ENCODE results near the gene CYP11A1. TPM values are rescaled to one million over a fixed set of nuclear protein-coding genes. Genes with fewer than 3 reads are reported as not detected.
A peak's percentile ranks its signal among the peaks of the same experiment; 100 is the strongest.

CYP11A1 gene
- total RNA-seq, 1 donor from 2014 or later: 3.2 TPM

DNA sequence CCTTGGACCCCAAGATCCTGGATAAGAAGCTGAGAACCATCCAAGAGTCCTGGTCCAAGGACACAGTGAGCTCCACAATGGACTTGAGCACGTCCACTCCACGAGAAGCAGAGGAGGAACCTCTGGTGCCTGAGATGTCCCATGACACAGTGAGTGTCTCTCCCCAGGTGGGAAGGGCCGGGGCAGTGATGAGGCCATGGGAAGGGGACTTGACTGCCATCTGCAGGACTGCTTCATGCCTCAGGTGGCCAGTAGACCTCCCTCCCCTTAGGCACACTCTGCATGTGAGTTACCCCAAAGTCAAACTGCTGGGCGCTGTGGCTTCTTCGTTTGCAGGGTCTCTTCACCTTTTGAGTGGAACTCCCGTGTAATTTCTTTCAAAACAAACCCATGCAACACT, 71.6 kb downstream of the CYP11A1 start:
- no peak for ATAC-seq

DNA sequence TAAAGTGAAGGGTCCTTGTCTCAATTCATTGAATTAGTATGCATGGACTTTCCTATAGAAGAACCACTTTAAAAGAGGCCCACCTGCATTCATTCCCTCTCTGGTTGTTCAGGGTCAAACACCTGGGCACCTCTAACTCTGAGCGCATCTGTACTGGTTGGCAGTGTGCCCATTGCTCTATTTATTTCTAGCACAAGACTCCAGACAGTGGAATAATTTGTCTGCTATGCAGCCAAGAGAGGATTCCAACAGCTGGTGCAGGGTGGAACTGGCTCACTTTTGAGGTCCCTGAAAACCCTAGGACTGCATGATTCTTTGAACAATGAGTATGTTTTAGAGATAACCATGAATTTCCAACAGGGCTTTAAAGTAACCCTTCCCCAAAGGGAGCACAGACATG, 73.4 kb downstream of the CYP11A1 start:
- no peak for ATAC-seq

DNA sequence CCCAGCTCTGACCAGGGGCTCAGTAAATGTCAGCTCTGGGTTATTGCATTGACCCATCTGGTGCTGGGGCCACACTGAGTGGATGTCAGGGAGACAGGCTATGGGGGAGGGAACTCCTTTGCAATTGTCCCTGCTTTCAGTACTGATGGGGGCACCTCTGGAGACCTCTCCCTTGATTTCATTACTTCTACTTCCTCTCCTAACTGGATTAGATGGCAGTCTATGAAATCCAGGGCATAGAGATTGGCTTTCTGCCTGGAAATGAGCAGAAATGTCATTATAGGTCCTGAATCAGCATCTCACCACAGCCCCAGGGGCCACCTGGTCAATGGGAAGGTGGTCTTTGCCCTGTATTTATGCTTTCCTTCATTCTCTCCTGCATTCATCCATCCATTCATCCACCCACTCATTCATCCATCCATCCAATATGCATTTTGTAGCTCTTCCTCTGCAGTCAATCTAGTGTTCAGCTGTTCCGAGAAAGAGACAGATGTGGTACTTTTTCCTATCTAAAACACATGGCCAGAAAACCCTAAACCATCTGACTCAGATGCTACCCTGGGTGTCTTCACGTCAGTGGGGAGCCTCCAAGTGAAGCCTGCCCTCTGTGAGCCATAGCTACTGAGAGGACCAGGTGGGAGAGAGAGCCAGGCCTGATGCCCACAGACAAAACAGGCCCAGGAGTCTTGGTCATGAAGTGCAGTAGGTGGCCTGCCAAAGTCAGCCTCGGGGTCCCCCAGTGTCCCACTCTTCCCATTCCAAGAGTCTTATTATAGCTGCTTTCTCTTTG, 74.2 kb downstream of the CYP11A1 start:
- no peak for ATAC-seq

DNA sequence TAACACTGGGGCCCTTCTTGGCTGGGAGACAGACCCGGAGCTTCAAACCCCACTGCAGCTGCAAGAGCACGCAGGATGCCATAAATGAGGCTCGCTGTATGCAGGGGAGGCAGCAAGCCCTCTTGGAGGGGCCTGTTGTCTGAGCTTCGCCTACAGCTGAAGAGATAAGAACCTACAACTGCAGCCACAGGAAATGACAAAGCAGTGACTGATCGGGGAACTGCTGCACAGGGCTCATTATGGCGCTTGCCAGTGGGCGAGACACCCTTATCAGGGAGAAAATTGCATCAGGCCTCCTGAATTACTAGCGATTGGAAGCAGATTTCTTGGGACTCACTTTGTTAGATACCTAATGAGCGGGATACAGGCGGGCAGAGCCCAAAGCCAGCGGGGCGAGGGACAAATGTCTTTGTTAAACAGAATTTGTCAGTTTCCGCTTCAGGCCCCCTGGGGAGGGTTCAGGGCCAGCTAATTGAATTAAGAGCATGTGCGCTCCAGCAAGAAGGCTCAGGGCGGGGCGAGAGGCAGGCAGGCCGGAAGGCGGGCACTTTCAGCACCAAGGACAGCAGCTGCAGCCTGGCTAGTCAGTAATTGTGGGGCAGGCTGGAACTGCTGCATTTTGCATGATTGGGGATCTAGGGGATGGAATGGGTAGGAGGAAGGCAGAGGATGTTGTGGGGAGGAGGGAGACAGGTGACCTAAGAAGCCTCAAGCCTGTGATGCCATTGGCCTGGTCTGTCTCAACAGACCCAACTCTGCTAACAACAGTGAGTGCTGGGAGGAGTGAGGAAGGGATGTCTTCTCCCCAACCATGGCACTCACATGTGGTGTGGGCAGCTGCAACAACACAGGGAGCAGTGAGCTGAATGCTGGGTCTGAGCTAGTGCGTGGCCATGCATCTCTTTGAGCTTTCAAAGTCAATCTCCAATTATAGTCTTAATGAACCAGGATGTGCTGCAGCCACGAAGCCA, 76.1 kb downstream of the CYP11A1 start:
- peak; percentile 84 for ATAC-seq

DNA sequence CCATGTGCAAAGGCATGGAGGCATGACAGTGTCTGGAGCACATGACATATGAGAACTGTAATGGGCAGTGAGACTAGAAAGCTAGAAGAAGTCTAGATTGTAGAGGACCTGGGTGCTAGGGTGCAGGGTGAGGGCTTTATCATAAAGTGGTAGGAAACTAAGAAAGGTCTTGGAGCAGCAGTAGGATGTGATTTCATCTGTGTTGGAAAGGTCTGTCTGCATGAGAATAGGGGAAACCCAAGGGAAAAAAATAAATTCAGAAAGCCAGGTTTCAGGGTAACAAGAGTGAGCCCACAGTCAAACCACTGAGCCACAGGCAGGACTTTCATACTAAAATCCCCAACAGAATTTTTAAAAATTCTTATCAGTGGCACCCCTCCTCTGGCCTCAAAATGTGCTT, 76.8 kb downstream of the CYP11A1 start:
- ATAC-seq: no peak

DNA sequence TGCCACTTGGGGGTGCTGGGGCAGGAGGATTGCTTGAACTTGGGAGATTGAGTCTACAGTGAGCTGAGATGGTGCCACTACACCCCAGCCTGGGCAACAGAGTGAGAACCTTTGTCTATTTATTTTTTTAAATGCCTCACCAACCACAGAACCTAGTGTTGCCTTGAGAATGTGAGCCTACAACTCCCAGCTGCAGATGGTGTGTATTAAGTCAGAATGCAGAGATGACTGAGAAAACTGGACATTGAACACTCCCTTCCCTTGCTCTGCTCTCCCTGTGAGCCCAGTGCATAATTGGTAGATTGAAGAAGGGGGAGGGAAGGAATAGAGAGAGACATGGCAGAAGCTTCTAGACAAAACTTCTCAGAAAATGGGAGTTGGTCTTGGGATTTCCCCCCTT, 77.8 kb downstream of the CYP11A1 start:
- no peak for ATAC-seq

Other genes starting within 250 kb of the CYP11A1 start
- 0.16 TPM for gene ISLR2, start 237.1 kb downstream of the CYP11A1 start, total RNA-seq
- 2.2 TPM for gene ISLR, start 193.9 kb downstream of the CYP11A1 start, total RNA-seq
- gene STRA6, start 164.9 kb downstream of the CYP11A1 start, total RNA-seq: 1.5 TPM
- gene CCDC33, start 131.3 kb downstream of the CYP11A1 start, total RNA-seq: 0.32 TPM
- 4.0 TPM for gene SEMA7A, start 66.3 kb upstream of the CYP11A1 start, total RNA-seq
- gene UBL7, start 93.5 kb upstream of the CYP11A1 start, total RNA-seq: 28.2 TPM
- 5.4 TPM for gene ARID3B, start 173.6 kb upstream of the CYP11A1 start, total RNA-seq
- gene CLK3, start 248.2 kb upstream of the CYP11A1 start, total RNA-seq: 41.0 TPM